Adrenal gland (tissue), 12 donors: ENCODE data around the gene ABCD3. TPM values are rescaled to one million over a fixed set of nuclear protein-coding genes. Genes with fewer than 3 reads are reported as not detected.

Experiments used
- DNase-seq, 7 donors: peaks; one replicate each; pipeline ENCODE4 v3.0.0-alpha.2; 2019 to 2020
- H3K27ac ChIP-seq, 5 donors: fragments of 200-600 bp; sonication (generic) in 4 of 5; 1 replicate in 3 of 5; 2 replicates in 2 of 5; pipeline versions ENCODE4 v1.5.1 to v1.8.0; 2016 to 2020; ENCODE audit warnings: mild to moderate bottlenecking in 1 of 5
- H3K27me3 ChIP-seq: fragments of 200-600 bp; 2 replicates; pipeline ENCODE4 v1.8.0; 2021
- H3K36me3 ChIP-seq, 2 donors: fragments of 200-600 bp; replicated peaks in 1 of 2; 1 replicate in 1 of 2; 2 replicates in 1 of 2; pipeline versions ENCODE4 v1.5.1 to v1.8.0; 2018 to 2022
- H3K4me1 ChIP-seq, 2 donors: fragments of 200-600 bp; replicated peaks in 1 of 2; 1 replicate in 1 of 2; 2 replicates in 1 of 2; pipeline versions ENCODE4 v1.5.1 to v1.8.0; 2018 to 2021
- H3K4me3 ChIP-seq, 4 donors: fragments of 200-600 bp; sonication (generic) in 3 of 4; one replicate each; pipeline ENCODE4 v1.5.1; 2016 to 2018
- H3K9me3 ChIP-seq, 3 donors: fragments of 200-600 bp; sonication (generic) in 1 of 3; replicated peaks in 1 of 3; 1 replicate in 2 of 3; 2 replicates in 1 of 3; pipeline versions ENCODE4 v1.5.1 to v1.8.0; 2016 to 2021
- CTCF ChIP-seq, 6 experiments: fragments of 450-650 bp in 4 of 6; fragments of 200-600 bp in 2 of 6; sonication (generic) in 1 of 6; IDR thresholded peaks; 1 replicate in 5 of 6; 2 replicates in 1 of 6; pipeline versions ENCODE4 v1.5.1 to v1.8.0; 2016 to 2021; ENCODE audit warnings: antibody characterized with exemption in 6 of 6, mild to moderate bottlenecking in 2 of 6, moderate library complexity in 1 of 6
- POLR2A ChIP-seq, 2 donors: fragments of 450-650 bp; IDR thresholded peaks; one replicate each; pipeline ENCODE4 v1.6.1; 2017; ENCODE audit warnings: antibody characterized with exemption in 2 of 2, mild to moderate bottlenecking in 2 of 2, moderate library complexity in 1 of 2
- WGBS, 4 donors: extraction: QIAGEN DNeasy Blood & Tissue Kit in 2 of 4; methylation state at CpG; one replicate each; pipeline versions ENCODE4 v1.1.5 to v1.1.7; 2013 to 2017; 5-methylcytosine and 5-hydroxymethylcytosine counted together
- intact Hi-C, 2 donors: fragments of 100-400 bp; cut with DNase I; formaldehyde crosslinking; loops; one replicate each; pipeline versions ENCODE4 v1.14.1 to v1.15.0; 2022 to 2023
- polyA plus RNA-seq, 3 donors: library from polyadenylated mRNA; stranded (reverse); fragments of 200-250 nt in 2 of 3; fragments of 350-450 nt in 1 of 3; fragmentation: Illumina TruSeq in 1 of 3; extraction: RNeasy Lipid Tissue Mini Kit (QIAGEN cat#74804) in 1 of 3; gene quantifications; one replicate each; pipeline ENCODE4 v1.2.3, GENCODE V29; 2013 to 2014
- total RNA-seq, 9 donors: library from RNA; depleted of rRNA in 4 of 9; stranded (reverse); fragments of >200 nt in 4 of 9; fragments of 120-200 nt in 1 of 9; fragmentation: NEBNext Ultra II Directional in 1 of 9; extraction: Animal tissue kit (Norgen Biotek cat#: 25700) in 1 of 9; gene quantifications; one replicate each; pipeline versions ENCODE4 v1.1.0 to v1.2.4, GENCODE V29; 2013 to 2023
- donor health status: healthy with polysubstance abuse.
- donor health status: Bipolar disorder and iron deficiency.
- donor health status: DM: yes; HTN: yes; CAD: no.
- donor health status: DM: no; HTN: no; CAD: no.
- donor health status: DM: no; HTN: no; CAD: no.
- donor health status: DM: yes; HTN: yes; CAD: no.

Gene ABCD3
- total and polyA plus RNA-seq, 12 donors: 11.2 to 69.6 (median 37.1) TPM

DNA sequence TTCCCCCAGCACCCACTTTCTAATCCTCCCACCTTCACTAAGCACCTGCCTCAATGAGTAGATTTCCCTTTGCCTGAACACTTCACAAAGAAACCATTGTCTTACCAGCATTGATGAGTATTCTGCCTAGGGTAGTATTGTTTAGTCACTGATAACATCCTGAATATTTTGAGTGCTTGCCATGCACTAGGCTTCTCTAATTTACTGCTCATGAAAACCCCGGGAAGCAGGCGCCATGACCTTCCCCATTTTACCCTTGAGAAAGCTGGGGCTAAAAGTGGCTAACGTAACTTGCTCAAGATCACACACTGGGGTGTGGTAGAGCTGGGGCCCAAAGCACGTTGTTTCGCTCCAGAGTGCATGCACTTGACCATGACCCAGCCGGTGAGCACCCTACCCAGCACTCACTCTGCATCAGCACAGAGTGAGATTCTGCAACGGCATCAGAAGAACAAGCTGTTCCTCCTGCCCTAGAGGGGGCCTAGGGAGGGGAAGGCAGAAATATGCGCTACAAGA lies 133.9 kb downstream of the ABCD3 start:
- no peak for TF ChIP-seq CTCF (IDR thresholded peaks at IDR 0.05)
- no peak for TF ChIP-seq POLR2A (IDR thresholded peaks at IDR 0.05)
- H3K27me3 ChIP-seq: no peaks in the 10 kb centered on the region
- intact Hi-C loops: no loop called here
- H3K4me3 ChIP-seq: no peak overlapping the region
- no peaks in the 10 kb centered on the region for H3K36me3 ChIP-seq
- peak overlapping the region in 2 of 5 donors; percentile 18 to 56 for H3K27ac ChIP-seq
- H3K9me3 ChIP-seq: no peaks in the 10 kb centered on the region
- DNase-seq: peak in 4 of 7 donors; percentile 18 to 38 (median 34)
- H3K4me1 ChIP-seq: peaks cover 0 to 8% of the 10 kb centered on the region in 2 donors
- whole genome bisulfite sequencing, 4 donors: 50 to 60% (median 54%) methylated on average over 5 to 8 of the region's 8 CpGs

DNA sequence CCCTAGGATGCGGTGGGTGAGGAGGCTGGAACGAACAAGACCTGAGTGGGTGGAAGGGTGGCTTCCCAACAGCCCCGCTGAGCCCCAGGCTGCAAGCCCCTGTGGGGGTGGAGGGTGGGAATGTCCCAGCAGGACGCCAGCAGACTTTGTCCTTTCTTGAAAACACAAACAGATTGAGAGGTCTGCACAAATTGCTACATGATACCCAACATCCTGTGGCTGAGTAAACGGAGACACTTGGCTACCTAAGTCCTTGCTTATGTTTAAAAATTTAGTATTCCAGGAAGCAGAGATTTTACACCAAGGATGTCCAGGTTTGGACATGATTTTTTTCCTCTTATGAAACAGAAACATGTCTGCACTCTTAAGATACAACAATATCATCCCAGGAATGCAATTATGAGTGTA lies 135.1 kb downstream of the ABCD3 start:
- whole genome bisulfite sequencing, 4 donors: 62 to 73% (median 67%) methylated on average over 5 of the region's 5 CpGs
- intact Hi-C loops: no loop called here

GRCh38 chr1:94553931-94554330 lies 135.7 kb downstream of the ABCD3 start:
- Histone ChIP-seq H3K9me3 (no peaks in the 10 kb centered on the region), H3K27ac (peak overlapping the region in 2 of 5 donors; percentile 26 to 61), H3K4me3 (no peak overlapping the region), H3K36me3 (no peaks in the 10 kb centered on the region), H3K4me1 (peaks cover 0 to 8% of the 10 kb centered on the region in 2 donors), H3K27me3 (no peaks in the 10 kb centered on the region)
- TF ChIP-seq POLR2A (IDR thresholded peaks at IDR 0.05) (no peak), CTCF (IDR thresholded peaks at IDR 0.05) (no peak)
- no peak for DNase-seq
- WGBS, 4 donors: 79 to 85% (median 83%) methylated on average over 4 of the region's 4 CpGs
- intact Hi-C loops: no loop called here

More for the DNA sequence above, 135.1 kb downstream of the ABCD3 start:
- H3K36me3 ChIP-seq: no peaks in the 10 kb centered on the region
- no peak for DNase-seq
- peak overlapping the region in 2 of 5 donors; percentile 26 to 65 for H3K27ac ChIP-seq
- no peaks in the 10 kb centered on the region for H3K27me3 ChIP-seq
- no peaks in the 10 kb centered on the region for H3K9me3 ChIP-seq
- no peak overlapping the region for H3K4me3 ChIP-seq
- TF ChIP-seq CTCF (IDR thresholded peaks at IDR 0.05) (no peak), POLR2A (IDR thresholded peaks at IDR 0.05) (no peak)
- peaks cover 0 to 8% of the 10 kb centered on the region in 2 donors for H3K4me1 ChIP-seq

DNA sequence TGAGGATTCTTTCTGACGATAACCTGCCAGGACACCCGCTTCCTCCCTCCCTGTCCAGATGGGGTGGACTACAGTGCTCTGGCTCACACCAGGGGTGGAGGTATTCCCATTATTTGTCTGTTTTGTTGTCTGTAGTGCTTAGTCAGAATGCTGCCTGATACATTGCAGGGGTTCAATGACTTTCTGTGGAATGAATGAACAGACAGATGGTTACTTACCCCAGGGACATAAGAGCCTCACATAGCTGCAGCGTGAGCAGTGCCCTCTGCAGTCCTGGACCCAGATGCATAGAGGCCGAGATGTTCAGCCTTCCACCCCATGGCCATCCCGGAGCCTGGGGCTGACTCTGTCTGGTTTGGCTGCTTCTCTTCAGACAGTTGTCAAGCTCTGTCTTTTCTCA lies 136.4 kb downstream of the ABCD3 start:
- 82 to 90% (median 84%) methylated on average over 5 of the region's 5 CpGs for WGBS, 4 donors
- H3K4me3 ChIP-seq: no peak overlapping the region
- no peaks in the 10 kb centered on the region for H3K9me3 ChIP-seq
- no peaks in the 10 kb centered on the region for H3K27me3 ChIP-seq
- peaks cover 0 to 8% of the 10 kb centered on the region in 2 donors for H3K4me1 ChIP-seq
- peak overlapping the region in 1 of 5 donors; percentile 61 for H3K27ac ChIP-seq
- TF ChIP-seq POLR2A (IDR thresholded peaks at IDR 0.05) (no peak), CTCF (IDR thresholded peaks at IDR 0.05) (no peak)
- H3K36me3 ChIP-seq: no peaks in the 10 kb centered on the region
- intact Hi-C loops: no loop called here
- DNase-seq: no peak
